Measurements from ENCODE around the gene PRND.
"Not testable (repeated sequence)": the region's sequence is repeated elsewhere in the genome, so short reads cannot be mapped to it uniquely, and the experiment has no call there.

The PRND gene

GRCh38 chr20:4721719-4722118, at the start of gene PRND:
Gene PRND (plus strand): TSS chr20:4721909. CDS start chr20:4724552, 2,643 bp downstream.
- DNase-seq = no peak

- DNase-seq = no peak
Observed at GRCh38 chr20:4672948-4673347, 48.8 kb upstream of the PRND start.

- DNase-seq = no peak
Observed at GRCh38 chr20:4673371-4674001, 48.2 kb upstream of the PRND start.

- no peak for DNase-seq
Observed at GRCh38 chr20:4674672-4675071, 47.0 kb upstream of the PRND start.

- DNase-seq = no peak
Observed at GRCh38 chr20:4677846-4678245, 43.9 kb upstream of the PRND start.

GRCh38 chr20:4681401-4681800, 40.3 kb upstream of the PRND start:
- no peak for DNase-seq

GRCh38 chr20:4681991-4682401, 39.7 kb upstream of the PRND start:
- DNase-seq = no peak

GRCh38 chr20:4682682-4683081, 39.0 kb upstream of the PRND start:
- DNase-seq = no peak

GRCh38 chr20:4683261-4683660, 38.4 kb upstream of the PRND start:
- no peak for DNase-seq

- no peak for DNase-seq
Observed at GRCh38 chr20:4684837-4685413, 36.8 kb upstream of the PRND start.

GRCh38 chr20:4685923-4686221, 35.8 kb upstream of the PRND start:
- DNase-seq = no peak

GRCh38 chr20:4688305-4688704, 33.4 kb upstream of the PRND start:
- DNase-seq = no peak

- DNase-seq = no peak
Observed at GRCh38 chr20:4689220-4689619, 32.5 kb upstream of the PRND start.

- no peak for DNase-seq
Observed at GRCh38 chr20:4691753-4692152, 30.0 kb upstream of the PRND start.

- no peak for DNase-seq
Observed at GRCh38 chr20:4694076-4694475, 27.6 kb upstream of the PRND start.

GRCh38 chr20:4697189-4697830, 24.4 kb upstream of the PRND start:
- DNase-seq = no peak

GRCh38 chr20:4697831-4698221, 23.9 kb upstream of the PRND start:
- no peak for DNase-seq

- DNase-seq = no peak
Observed at GRCh38 chr20:4699216-4699615, 22.5 kb upstream of the PRND start.

- DNase-seq = no peak
Observed at GRCh38 chr20:4699957-4700356, 21.8 kb upstream of the PRND start.

GRCh38 chr20:4702562-4703280, 19.0 kb upstream of the PRND start:
- DNase-seq = no peak

GRCh38 chr20:4703281-4703676, 18.4 kb upstream of the PRND start:
- DNase-seq = no peak

- not testable (repeated sequence) for DNase-seq
Observed at GRCh38 chr20:4706941-4707340, 14.8 kb upstream of the PRND start.

- no peak for DNase-seq
Observed at GRCh38 chr20:4708036-4708435, 13.7 kb upstream of the PRND start.

GRCh38 chr20:4708856-4709255, 12.9 kb upstream of the PRND start:
- no peak for DNase-seq

Data from DMS153 (cell line).